AG09309 (cell line): ENCODE results near the gene SPECC1L.

Experiments used
- DNase-seq: peaks from one replicate; pipeline ENCODE4 v3.0.0-alpha.2; 2010; ENCODE audit warnings: low read depth
- H3K4me3 ChIP-seq: 2 replicates; pipeline ENCODE4 v1.5.1; 2011; ENCODE audit warnings: mild to moderate bottlenecking, low read depth, low read length, moderate library complexity; ENCODE audit not compliant: control insufficient read depth
- TF ChIP-seq, protein P1 (sequence below): IDR thresholded peaks from 2 replicates; pipeline ENCODE4 v1.5.1; 2011; ENCODE audit warnings: mild to moderate bottlenecking, low read depth, low read length, inconsistent platforms; ENCODE audit not compliant: insufficient read depth, control insufficient read depth; ENCODE audit errors: missing control alignments

The SPECC1L gene

DNA sequence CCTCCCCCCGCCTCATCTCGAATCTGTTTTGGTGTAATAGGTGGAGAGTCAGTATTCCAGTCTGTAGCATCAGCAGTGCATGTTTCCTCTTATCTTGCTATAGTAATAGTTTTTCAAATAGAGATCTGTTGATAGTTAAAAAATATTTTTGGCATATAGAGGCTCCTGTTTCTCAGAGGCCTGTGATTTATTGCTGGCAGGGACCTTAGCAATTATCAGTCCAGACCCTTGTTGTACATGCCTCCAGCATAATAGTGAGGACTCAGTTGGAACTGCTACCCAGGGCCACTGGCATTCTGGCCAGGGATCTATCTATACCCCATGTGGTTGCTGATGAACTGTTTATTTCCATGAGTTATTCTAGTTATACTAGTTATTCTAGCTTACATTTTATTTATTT lies 52.6 kb downstream of the SPECC1L start:
- H3K4me3 ChIP-seq, result no peak overlapping the region
- TF ChIP-seq, protein P1, sequence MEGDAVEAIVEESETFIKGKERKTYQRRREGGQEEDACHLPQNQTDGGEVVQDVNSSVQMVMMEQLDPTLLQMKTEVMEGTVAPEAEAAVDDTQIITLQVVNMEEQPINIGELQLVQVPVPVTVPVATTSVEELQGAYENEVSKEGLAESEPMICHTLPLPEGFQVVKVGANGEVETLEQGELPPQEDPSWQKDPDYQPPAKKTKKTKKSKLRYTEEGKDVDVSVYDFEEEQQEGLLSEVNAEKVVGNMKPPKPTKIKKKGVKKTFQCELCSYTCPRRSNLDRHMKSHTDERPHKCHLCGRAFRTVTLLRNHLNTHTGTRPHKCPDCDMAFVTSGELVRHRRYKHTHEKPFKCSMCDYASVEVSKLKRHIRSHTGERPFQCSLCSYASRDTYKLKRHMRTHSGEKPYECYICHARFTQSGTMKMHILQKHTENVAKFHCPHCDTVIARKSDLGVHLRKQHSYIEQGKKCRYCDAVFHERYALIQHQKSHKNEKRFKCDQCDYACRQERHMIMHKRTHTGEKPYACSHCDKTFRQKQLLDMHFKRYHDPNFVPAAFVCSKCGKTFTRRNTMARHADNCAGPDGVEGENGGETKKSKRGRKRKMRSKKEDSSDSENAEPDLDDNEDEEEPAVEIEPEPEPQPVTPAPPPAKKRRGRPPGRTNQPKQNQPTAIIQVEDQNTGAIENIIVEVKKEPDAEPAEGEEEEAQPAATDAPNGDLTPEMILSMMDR, result no peak
- DNase-seq, result no peak

GRCh38 chr22:24323695-24324094 lies 53.1 kb downstream of the SPECC1L start:
- no peak overlapping the region for H3K4me3 ChIP-seq
- TF ChIP-seq, protein P1, result no peak
- no peak for DNase-seq

GRCh38 chr22:24324137-24324536 lies 53.5 kb downstream of the SPECC1L start:
- TF ChIP-seq, protein P1, result no peak
- DNase-seq, result no peak
- no peak overlapping the region for H3K4me3 ChIP-seq

DNA sequence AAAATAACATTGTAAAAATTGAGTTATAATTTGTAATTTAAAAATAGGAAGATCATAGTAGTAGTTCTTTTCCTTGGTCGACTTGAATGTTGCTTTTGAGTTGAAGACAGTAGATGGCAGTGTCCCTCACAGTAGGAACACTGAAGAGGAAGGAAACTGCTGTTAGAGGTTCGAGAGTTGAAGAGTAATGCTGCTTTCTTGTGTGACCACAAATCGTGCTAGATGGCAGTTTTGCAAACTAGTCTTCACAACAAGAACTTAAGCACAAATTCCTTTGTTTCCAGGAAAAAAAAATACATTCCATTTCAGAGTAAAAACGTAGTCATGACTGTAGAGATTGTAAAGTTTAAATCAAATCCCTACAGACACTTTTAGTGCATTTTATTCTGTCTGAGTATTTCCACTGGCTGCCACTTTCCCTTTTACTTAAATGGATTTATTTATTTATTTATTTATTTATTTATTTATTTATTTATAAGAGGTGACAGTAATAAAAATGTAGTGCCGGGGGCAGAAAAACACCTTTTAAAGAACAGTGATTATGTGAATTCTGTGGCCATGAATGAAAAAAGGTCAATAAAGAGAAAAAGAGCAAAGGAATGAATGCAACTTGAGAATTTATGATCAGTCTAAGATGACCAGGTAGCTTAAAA lies 54.6 kb downstream of the SPECC1L start:
- peak; percentile 96 for DNase-seq
- TF ChIP-seq, protein P1, result peak; percentile 75
- no peak overlapping the region for H3K4me3 ChIP-seq

- H3K4me3 ChIP-seq, result no peak overlapping the region
- TF ChIP-seq, protein P1, result no peak
- DNase-seq, result no peak
Observed at GRCh38 chr22:24326266-24326665, 55.6 kb downstream of the SPECC1L start.

GRCh38 chr22:24327832-24328231 lies 57.2 kb downstream of the SPECC1L start:
- no peak for DNase-seq
- TF ChIP-seq, protein P1, result no peak
- H3K4me3 ChIP-seq, result no peak overlapping the region
